ENCODE results near the gene AMZ1.

AMZ1 gene

DNA sequence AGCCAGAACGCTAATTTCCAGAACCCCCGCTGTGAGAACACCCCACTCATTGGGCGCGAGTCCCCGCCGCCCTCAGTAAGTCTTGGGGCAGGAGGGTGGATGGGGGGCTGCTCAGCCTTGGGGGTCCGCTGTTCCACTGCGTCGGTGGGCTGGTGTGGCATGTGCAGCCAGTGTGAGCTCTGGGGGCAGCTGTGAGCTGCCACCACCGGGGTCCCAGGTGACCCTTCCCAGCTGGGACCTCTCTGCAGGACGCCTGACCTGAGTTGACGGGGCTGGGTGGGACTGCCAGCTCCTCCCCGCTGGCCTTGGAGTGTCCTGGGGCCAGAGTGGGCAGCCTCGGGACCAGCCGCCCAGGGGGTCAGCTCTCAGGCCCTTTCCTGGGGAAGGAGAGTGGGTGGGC is 29.1 kb upstream of the AMZ1 start:
- Mint-ChIP-seq H3K9me3 (no peaks in the 10 kb centered on the region), H3K4me1 (peaks cover 6 to 10% of the 10 kb centered on the region in 2 donors), H3K27me3 (no peaks in the 10 kb centered on the region), H3K36me3 (peaks cover 39 to 42% of the 10 kb centered on the region in 2 donors), H3K4me3 (no peak overlapping the region), H3K27ac (no peak overlapping the region)
- no peak for ATAC-seq (replicated peaks)
- DNase-seq, result no peak

DNA sequence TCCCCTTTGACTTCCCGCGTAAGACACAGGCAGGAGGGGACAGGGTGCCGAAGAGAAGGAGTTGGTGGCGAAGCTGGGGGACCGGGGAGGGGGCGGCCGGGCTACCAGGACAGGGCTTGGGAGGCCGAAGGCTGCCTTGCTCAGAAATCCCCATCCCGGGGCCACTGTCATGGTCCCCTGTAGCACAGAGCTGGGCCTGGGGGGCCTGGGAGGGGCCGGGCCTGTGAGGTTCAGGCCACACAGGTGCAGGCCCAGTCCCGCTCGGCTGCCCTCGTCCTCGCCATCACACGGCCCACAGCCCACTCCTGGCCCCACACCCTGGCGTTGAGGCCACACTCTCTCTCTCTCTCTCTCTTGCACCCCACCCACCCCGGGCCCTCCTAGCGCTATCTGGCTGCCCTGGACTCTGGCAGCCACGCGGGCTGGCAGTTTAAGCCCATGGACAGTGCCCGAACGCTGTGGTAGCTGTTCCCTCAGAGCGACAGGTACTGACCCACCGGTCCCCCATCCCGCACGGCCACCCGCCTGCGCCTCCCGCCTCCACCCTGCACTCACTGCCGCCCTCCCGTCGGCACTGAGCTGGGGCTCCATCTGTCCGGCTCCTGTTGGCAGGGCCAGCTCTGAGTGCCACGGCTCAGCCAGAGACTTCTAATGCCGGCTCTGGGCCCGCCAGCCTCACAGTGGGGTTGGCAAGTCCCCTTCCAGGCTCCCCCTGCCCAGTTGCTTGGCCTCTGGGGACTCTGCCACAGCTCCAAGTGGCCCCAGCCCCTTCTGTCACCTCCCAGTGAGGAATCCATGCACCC is 28.2 kb upstream of the AMZ1 start:
- ATAC-seq (replicated peaks), result no peak
- peak overlapping the region; percentile 25 for H3K27ac Mint-ChIP-seq
- H3K9me3 Mint-ChIP-seq, result no peaks in the 10 kb centered on the region

DNA sequence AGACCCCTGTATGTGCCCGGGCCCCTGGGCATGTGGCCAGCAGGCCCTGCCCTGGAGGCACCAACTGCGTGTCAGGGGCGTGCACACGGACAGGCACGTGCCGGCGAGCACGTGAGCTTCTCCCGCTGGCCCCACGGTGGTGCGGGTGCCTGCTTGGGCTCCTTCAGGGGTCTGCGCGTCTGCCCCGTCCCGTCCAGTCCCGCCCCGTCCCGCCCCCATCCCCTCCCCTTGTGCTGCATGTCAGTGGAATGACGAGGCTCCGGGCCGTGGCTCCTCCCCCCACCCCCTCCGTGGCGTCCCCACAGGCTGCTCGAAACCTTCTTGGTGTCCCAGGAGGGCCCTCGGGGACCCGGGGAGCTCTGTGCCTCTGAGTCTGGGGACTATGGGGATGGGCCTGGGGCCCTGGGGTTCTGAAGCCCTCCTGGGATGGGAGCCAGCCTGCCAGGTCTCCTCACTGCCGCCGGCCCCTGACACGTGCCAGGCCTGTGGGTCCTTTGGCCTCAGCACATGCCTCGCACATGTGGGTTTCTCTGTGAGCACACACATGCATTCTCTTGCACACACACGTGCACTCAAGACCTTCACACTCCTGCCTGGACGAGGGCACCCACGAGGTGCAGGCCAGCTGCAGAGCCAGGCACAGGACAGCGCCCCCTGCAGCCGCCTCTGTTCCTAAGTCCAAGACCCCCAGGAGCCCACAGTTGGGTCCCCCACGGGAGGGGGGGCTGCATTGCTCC is 27.5 kb upstream of the AMZ1 start:
- Mint-ChIP-seq H3K36me3 (peaks cover 41 to 43% of the 10 kb centered on the region in 2 donors), H3K27ac (peak overlapping the region; percentile 42), H3K27me3 (no peaks in the 10 kb centered on the region), H3K4me3 (no peak overlapping the region), H3K4me1 (peaks cover 10 to 20% of the 10 kb centered on the region in 2 donors), H3K9me3 (no peaks in the 10 kb centered on the region)
- DNase-seq (no peak), ATAC-seq (replicated peaks) (no peak)

More for the DNA sequence above, 28.2 kb upstream of the AMZ1 start:
- Mint-ChIP-seq H3K36me3 (peaks cover 41 to 45% of the 10 kb centered on the region in 2 donors), H3K4me1 (peaks cover 6 to 16% of the 10 kb centered on the region in 2 donors), H3K27me3 (no peaks in the 10 kb centered on the region), H3K4me3 (no peak overlapping the region)
- no peak for DNase-seq

DNA sequence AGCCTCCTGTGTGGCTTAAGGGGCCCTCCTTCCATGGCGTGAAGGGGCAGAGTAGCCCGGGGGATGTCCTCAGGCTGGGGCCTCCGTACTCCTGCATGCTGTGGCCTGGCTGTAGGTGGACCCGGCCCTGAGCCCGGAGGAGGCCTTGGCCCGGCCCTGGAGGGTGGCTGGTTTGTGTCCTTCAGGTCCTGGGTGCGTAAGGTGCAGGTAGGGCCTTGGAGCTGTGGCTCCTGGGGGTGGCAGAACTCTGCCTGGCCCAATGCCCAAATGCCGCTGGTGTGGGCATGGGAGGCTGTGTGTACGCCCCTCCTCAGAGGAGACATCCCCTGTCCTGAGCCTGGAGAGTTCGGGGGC is 26.9 kb upstream of the AMZ1 start:
- H3K4me1 Mint-ChIP-seq, result peaks cover 10 to 23% of the 10 kb centered on the region in 2 donors
- DNase-seq (no peak), ATAC-seq (replicated peaks) (no peak)
- no peaks in the 10 kb centered on the region for H3K9me3 Mint-ChIP-seq
- no peak overlapping the region for H3K4me3 Mint-ChIP-seq
- no peaks in the 10 kb centered on the region for H3K27me3 Mint-ChIP-seq
- H3K27ac Mint-ChIP-seq, result no peak overlapping the region
- peaks cover 41 to 43% of the 10 kb centered on the region in 2 donors for H3K36me3 Mint-ChIP-seq

DNA sequence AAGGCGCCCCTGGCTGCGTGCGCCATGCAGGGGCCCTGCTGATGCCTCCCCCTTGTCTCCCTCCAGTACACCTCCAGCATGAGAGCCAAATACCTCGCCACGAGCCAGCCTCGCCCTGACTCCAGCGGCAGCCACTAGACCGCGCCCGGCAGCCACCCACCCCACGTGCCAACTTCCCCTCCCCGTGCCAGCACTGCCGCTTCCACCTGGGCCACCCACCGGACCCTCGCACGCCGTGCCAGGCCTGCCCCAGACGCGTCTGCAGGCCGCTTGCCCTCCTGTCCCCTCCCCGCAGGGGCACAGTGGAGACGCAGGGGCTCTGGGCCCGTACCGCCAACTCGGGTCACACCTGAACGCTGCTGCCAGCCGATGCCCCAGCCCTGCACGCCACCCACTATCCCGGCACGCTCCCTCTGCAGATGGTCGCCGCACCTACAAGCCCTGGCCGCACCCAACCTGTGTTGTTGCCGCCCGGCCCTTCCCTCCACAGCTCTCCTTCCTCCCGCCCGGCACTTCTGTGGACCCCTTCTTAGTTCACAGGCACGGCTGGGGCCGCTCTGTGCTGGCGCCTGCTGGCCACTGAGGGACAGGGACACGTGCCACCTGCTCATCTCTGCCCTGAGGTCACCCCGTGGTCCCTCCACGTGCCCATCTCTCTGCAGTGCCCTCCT is 26.3 kb upstream of the AMZ1 start:
- ATAC-seq (replicated peaks) (peak in 1 of 2 donors; percentile 15), DNase-seq (no peak)
- Mint-ChIP-seq H3K9me3 (no peaks in the 10 kb centered on the region), H3K4me1 (peaks cover 10 to 23% of the 10 kb centered on the region in 2 donors), H3K27me3 (no peaks in the 10 kb centered on the region), H3K4me3 (no peak overlapping the region), H3K27ac (no peak overlapping the region), H3K36me3 (peaks cover 36 to 43% of the 10 kb centered on the region in 2 donors)

DNA sequence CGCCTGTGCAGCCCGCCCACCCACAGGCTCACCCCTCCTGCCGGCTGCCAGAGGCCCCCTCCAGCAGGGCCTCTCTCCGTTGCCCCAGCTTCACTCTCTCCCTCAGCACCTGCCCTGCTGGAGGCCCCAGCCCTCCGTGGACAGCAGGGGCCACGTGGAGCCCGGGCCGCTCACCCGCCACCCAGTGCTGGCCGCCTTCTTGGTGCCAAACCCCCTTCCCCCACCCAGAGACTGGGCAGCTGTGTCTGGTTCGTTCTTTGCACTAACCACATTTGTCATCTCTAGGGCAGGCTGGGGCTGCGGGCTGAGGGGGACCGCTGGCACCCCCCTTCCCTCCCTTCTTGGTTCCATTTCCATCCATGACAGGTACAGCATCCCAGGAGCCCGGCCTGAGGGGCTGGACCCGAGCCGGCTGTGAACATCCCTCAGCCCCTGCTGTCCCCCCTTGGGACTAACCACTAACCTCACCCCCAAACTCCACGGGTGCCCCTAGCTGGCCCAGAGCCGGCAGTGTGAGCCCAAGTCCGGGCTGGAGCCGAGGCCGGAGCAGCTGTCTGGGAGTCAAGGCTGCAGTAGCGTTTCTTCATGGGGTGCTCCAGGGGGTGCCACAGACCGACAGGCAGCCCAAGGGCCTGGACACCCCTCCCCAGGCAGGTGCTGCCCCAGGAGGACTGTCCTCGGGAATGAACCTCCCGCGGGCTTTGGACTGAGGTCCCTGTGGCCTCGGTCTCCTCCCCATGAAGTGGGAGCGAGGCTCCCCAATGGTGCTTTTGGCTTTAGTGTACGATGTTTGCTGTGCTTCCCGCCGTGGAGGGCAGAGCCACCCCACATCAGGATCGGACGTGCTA is 25.5 kb upstream of the AMZ1 start:
- no peak for ATAC-seq (replicated peaks)
- peaks cover 6 to 23% of the 10 kb centered on the region in 2 donors for H3K4me1 Mint-ChIP-seq
- H3K36me3 Mint-ChIP-seq, result peaks cover 31 to 36% of the 10 kb centered on the region in 2 donors
- no peaks in the 10 kb centered on the region for H3K9me3 Mint-ChIP-seq
- H3K4me3 Mint-ChIP-seq, result no peak overlapping the region
- H3K27ac Mint-ChIP-seq, result no peak overlapping the region
- H3K27me3 Mint-ChIP-seq, result peaks cover 0 to 4% of the 10 kb centered on the region in 2 donors
- no peak for DNase-seq

DNA sequence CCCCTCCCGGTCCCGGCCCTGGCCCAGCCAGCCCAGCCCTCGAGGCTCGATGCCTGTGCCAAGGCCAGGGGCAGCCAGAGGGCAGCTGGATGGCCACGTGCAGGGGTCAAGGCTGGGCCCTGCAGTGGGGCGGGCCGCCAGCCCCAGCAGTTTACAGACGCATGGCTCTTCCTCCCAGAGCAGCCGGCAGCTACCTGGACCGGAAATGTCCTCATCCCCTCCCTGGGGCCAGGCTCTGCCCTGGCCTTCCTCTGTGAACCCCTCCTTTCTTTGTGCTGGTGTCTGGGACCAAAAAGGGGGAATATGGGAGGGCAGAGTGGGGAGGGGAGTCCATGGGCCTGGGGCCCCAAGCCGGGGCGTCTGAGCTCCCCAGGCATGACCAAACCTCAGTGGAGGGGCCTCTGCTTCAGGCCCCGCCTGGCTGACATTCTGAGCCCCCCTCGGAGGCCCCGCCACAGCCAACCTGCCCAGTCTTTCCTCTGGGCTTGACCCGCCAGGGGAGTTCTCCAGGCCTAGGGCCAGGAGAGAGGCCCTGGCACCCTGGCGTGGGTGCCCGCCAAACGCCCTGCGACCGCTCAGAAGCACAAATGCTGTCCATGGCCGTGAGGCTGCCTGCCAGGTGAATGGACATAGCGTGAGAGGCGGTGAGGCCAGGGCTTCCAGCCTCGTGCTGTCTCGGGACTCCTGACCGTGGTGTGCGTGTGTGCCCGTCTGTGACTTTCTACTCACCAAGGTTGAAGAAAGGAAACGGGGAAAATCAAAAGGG is 24.7 kb upstream of the AMZ1 start:
- H3K4me3 Mint-ChIP-seq, result no peak overlapping the region

DNA sequence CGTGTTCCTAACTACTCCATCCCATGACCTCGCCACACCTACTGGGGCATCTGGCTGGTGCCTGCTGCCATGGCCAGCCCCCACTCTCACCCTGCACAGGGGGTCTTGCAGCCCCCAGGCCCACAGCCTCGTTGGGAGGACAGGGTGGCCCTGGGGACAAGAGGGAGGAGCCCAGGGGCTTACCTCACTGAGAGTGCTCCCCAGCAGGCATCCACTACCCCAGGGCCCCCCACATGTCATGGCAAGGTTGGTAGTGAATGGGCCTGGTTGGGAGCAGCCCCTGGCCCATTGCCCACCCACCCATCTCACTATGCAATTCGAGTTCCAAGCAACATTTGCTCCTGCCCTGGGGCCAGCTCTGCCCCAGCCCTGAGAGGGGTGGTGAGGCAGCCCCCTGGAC is 24.0 kb upstream of the AMZ1 start:
- peaks cover 6 to 23% of the 10 kb centered on the region in 2 donors for H3K4me1 Mint-ChIP-seq
- no peaks in the 10 kb centered on the region for H3K9me3 Mint-ChIP-seq
- peaks cover 0 to 4% of the 10 kb centered on the region in 2 donors for H3K27me3 Mint-ChIP-seq
- no peak for DNase-seq
- ATAC-seq (replicated peaks), result no peak
- peaks cover 25 to 33% of the 10 kb centered on the region in 2 donors for H3K36me3 Mint-ChIP-seq
- no peak overlapping the region for H3K4me3 Mint-ChIP-seq
- no peak overlapping the region for H3K27ac Mint-ChIP-seq

More for the DNA sequence above, 24.7 kb upstream of the AMZ1 start:
- Mint-ChIP-seq H3K27me3 (peaks cover 0 to 4% of the 10 kb centered on the region in 2 donors), H3K36me3 (peaks cover 30 to 34% of the 10 kb centered on the region in 2 donors), H3K27ac (no peak overlapping the region), H3K9me3 (no peaks in the 10 kb centered on the region), H3K4me1 (peaks cover 6 to 23% of the 10 kb centered on the region in 2 donors)
- DNase-seq, result no peak
- no peak for ATAC-seq (replicated peaks)

DNA sequence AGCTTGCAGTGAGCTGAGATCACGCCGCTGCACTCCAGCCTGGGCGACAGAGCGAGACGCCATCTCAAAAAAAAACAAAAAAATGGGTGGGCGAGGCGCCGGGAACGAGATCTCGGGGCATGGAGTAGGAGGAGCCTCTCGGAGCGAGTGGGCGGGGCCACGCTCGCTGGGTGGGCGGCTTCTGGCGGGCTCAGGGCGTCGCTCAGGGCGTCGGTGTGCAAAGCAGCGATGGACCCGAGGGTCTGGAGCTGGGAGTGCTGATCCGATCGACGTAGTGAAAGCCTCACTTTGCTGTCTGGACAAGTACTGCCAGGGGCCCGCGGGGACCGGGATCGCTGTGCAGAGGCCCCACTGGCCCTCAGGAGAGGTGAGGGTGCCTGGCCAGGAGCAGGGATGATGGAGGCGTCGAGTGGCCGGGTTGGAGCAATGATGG is 22.6 kb upstream of the AMZ1 start:
- ATAC-seq (replicated peaks), result no peak
- no peaks in the 10 kb centered on the region for H3K9me3 Mint-ChIP-seq
- H3K36me3 Mint-ChIP-seq, result peaks cover 18 to 29% of the 10 kb centered on the region in 2 donors
- peak overlapping the region; percentile 76 for H3K27ac Mint-ChIP-seq
- H3K4me1 Mint-ChIP-seq, result peaks cover 11 to 23% of the 10 kb centered on the region in 2 donors
- no peak for DNase-seq
- H3K4me3 Mint-ChIP-seq, result peak overlapping the region in 1 of 2 donors; percentile 52
- H3K27me3 Mint-ChIP-seq, result peaks cover 8 to 12% of the 10 kb centered on the region in 2 donors

DNA sequence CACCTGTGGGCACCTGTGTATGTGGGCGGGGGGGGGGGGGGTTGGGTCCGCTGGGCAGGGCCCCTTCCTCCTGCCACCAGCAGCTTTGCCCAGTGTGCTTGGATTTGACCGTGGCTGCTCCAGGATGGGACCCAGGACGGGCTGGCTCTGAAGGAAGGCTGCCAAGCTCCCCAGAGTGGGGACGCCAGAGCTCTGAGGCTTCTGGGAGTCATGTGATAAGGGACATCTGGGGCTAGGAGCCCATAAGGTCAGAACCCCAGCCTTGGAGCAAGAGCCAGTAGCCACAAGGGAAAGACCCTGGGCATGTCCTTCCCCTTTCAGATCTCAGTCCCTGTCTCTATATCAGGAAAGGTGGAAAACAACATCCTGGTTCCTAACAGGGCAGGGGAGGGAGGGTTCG is 21.8 kb upstream of the AMZ1 start:
- Mint-ChIP-seq H3K27ac (no peak overlapping the region), H3K36me3 (peaks cover 18 to 24% of the 10 kb centered on the region in 2 donors), H3K9me3 (no peaks in the 10 kb centered on the region), H3K4me1 (peaks cover 18 to 31% of the 10 kb centered on the region in 2 donors), H3K4me3 (no peak overlapping the region), H3K27me3 (peaks cover 15 to 19% of the 10 kb centered on the region in 2 donors)
- DNase-seq, result no peak
- peak in 1 of 2 donors; percentile 22 for ATAC-seq (replicated peaks)

DNA sequence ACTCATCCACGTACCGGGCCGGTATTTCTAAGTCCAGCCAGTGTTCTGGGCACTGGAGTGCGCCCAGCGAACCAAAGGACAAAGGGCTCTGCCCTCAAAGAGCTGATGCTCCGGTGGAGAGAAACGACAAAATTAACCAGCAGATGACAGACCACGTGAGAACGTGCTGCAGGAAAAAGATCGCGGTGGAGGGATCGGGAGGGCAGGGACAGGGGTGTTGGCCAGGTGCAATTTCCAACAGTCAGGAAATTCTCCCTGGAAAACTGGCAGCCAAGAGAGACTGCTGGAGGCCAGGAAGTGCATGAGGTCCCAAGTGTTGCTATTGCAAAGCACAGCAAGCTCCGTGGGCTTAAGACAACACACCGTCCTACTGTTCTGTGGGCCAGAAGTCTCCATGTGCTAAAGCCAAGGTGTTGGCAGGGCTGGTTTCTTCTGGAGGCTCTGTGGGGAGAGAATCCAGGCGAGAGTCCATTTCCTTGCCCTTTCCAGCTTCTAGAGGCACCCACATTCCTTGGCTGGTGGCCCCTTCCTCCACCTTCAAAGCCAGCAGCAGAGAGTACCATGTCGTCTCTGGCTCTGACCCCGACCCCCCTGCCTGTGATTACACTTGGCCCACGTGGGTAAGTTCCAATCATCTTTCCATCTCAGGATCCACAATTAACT is 21.3 kb upstream of the AMZ1 start:
- DNase-seq, result no peak
- peaks cover 12 to 19% of the 10 kb centered on the region in 2 donors for H3K36me3 Mint-ChIP-seq
- no peak for ATAC-seq (replicated peaks)
- peaks cover 15 to 21% of the 10 kb centered on the region in 2 donors for H3K27me3 Mint-ChIP-seq
- H3K4me3 Mint-ChIP-seq, result no peak overlapping the region
- no peak overlapping the region for H3K27ac Mint-ChIP-seq
- H3K9me3 Mint-ChIP-seq, result no peaks in the 10 kb centered on the region
- H3K4me1 Mint-ChIP-seq, result peaks cover 19 to 29% of the 10 kb centered on the region in 2 donors

DNA sequence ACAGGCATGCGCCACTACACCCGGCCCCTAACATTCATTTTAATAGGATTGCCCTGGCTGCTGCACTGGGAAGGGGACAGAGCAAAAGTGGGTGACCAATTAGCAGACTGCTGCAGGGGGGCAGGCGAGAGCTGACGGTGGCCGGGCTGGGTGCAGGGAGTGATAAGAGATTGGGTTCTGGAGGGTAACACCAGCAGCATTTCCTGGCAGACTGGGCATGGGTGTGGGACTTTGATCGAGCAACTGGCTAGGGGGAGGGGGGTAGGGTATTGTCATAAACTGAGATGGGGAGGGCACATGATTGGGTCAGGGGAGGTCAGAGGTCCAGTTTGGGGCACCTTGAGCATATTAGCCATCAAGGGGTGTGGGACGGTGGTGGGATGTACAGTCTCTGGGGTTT is 20.2 kb upstream of the AMZ1 start:
- H3K4me3 Mint-ChIP-seq, result no peak overlapping the region
- DNase-seq (no peak), ATAC-seq (replicated peaks) (no peak)
- peaks cover 4 to 9% of the 10 kb centered on the region in 2 donors for H3K36me3 Mint-ChIP-seq
- H3K27me3 Mint-ChIP-seq, result peaks cover 15 to 21% of the 10 kb centered on the region in 2 donors
- H3K4me1 Mint-ChIP-seq, result peaks cover 17 to 24% of the 10 kb centered on the region in 2 donors
- no peaks in the 10 kb centered on the region for H3K9me3 Mint-ChIP-seq
- H3K27ac Mint-ChIP-seq, result peak overlapping the region; percentile 45
